Gastrocnemius medialis (tissue), 4 donors: ENCODE measurements around the gene CPSF4L. TPM values are rescaled to one million over a fixed set of nuclear protein-coding genes. Genes with fewer than 3 reads are reported as not detected.

ENCODE experiments used
- ATAC-seq, 2 donors: fragments of 150-250 bp; one replicate each; pipeline ENCODE4 v1.9.1; 2016
- DNase-seq, 2 donors: peaks; one replicate each; pipeline ENCODE4 v3.0.0-alpha.2; 2019
- H3K27ac ChIP-seq, 4 donors: fragments of 200-600 bp; sonication (generic); 1 replicate in 1 of 4; 2 replicates in 3 of 4; pipeline ENCODE4 v1.5.1; 2016 to 2018; ENCODE audit warnings: mild to moderate bottlenecking in 2 of 4, moderate library complexity in 1 of 4
- H3K27me3 ChIP-seq, 3 donors: fragments of 200-600 bp; sonication (generic) in 2 of 3; 1 replicate in 1 of 3; 2 replicates in 2 of 3; pipeline versions ENCODE4 v1.5.1 to v1.6.0; 2016 to 2019; ENCODE audit warnings: mild to moderate bottlenecking in 1 of 3, moderate library complexity in 1 of 3
- H3K36me3 ChIP-seq, 2 donors: fragments of 200-600 bp; sonication (generic) in 1 of 2; one replicate each; pipeline ENCODE4 v1.5.1; 2017 to 2018
- H3K4me1 ChIP-seq, 2 donors: fragments of 200-600 bp; sonication (generic) in 1 of 2; one replicate each; pipeline ENCODE4 v1.5.1; 2016 to 2017; ENCODE audit warnings: mild to moderate bottlenecking in 2 of 2
- H3K4me3 ChIP-seq, 4 donors: fragments of 200-600 bp; sonication (generic) in 3 of 4; 1 replicate in 1 of 4; 2 replicates in 3 of 4; pipeline ENCODE4 v1.5.1; 2016 to 2019; ENCODE audit warnings: mild to moderate bottlenecking in 2 of 4
- H3K9me3 ChIP-seq, 3 donors: fragments of 200-600 bp; sonication (generic) in 2 of 3; 1 replicate in 1 of 3; 2 replicates in 2 of 3; pipeline ENCODE4 v1.5.1; 2016 to 2019
- POLR2A ChIP-seq, 2 donors: fragments of 450-650 bp; IDR thresholded peaks; one replicate each; pipeline ENCODE4 v1.6.1; 2017; ENCODE audit warnings: antibody characterized with exemption in 2 of 2, mild to moderate bottlenecking in 2 of 2, moderate library complexity in 2 of 2
- in situ Hi-C, 4 donors: fragments of 200-750 bp; cut with MboI; loops; one replicate each; pipeline versions ENCODE4 v1.15.0 to v1.8.0; 2017; ENCODE audit warnings: low sequenced_read_pairs in 4 of 4
- intact Hi-C: fragments of 100-400 bp; cut with DNase I; formaldehyde crosslinking; loops from one replicate; pipeline ENCODE4 v1.15.1; 2023; ENCODE audit warnings: low total_unique reads
- total RNA-seq, 4 donors: library from RNA; depleted of rRNA; stranded (reverse); fragments of >200 nt; gene quantifications; one replicate each; pipeline versions ENCODE4 v1.1.0 to v1.2.3, GENCODE V29; 2016
- TF ChIP-seq, protein P1 (sequence below), 5 experiments: fragments of 450-650 bp in 3 of 5; fragments of 200-600 bp in 2 of 5; sonication (generic) in 2 of 5; IDR thresholded peaks in 4 of 5; conservative IDR thresholded peaks in 1 of 5; 1 replicate in 4 of 5; 2 replicates in 1 of 5; pipeline ENCODE4 v1.5.1; 2016 to 2019; ENCODE audit warnings: antibody characterized with exemption in 5 of 5, mild to moderate bottlenecking in 3 of 5, moderate library complexity in 3 of 5

CPSF4L gene
- total RNA-seq, 4 donors from 2014 or later: not detected

DNA sequence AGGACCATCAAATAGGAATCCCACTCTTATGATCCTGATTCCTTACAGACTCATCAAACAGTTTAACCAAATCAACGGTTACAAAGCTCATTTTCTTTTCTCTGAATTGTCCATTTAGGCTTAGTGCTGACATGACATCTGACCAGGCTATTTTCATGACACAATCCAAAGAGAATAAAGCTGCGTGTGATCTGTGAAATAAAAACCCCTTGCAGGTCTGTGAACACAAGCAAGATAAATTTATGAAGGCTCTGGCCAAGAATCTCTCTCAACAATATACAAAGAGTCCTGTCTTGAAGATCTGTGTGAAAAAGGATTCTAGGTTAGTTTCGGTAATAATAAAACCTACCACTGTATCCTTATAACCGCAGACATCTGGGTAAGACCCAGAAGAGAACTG is 46.8 kb downstream of the CPSF4L start:
- TF ChIP-seq, protein P1, sequence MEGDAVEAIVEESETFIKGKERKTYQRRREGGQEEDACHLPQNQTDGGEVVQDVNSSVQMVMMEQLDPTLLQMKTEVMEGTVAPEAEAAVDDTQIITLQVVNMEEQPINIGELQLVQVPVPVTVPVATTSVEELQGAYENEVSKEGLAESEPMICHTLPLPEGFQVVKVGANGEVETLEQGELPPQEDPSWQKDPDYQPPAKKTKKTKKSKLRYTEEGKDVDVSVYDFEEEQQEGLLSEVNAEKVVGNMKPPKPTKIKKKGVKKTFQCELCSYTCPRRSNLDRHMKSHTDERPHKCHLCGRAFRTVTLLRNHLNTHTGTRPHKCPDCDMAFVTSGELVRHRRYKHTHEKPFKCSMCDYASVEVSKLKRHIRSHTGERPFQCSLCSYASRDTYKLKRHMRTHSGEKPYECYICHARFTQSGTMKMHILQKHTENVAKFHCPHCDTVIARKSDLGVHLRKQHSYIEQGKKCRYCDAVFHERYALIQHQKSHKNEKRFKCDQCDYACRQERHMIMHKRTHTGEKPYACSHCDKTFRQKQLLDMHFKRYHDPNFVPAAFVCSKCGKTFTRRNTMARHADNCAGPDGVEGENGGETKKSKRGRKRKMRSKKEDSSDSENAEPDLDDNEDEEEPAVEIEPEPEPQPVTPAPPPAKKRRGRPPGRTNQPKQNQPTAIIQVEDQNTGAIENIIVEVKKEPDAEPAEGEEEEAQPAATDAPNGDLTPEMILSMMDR (IDR thresholded peaks at IDR 0.05 in 4 of 5, conservative IDR thresholded peaks at IDR 0.05 in 1 of 5): no peak
- no peak for TF ChIP-seq POLR2A (IDR thresholded peaks at IDR 0.05)
- H3K36me3 ChIP-seq: peaks cover 0 to 27% of the 10 kb centered on the region in 2 donors
- intact Hi-C loops (no loop called here), in situ Hi-C loops (no loop called here)
- no peaks in the 10 kb centered on the region for H3K4me1 ChIP-seq
- no peaks in the 10 kb centered on the region for H3K9me3 ChIP-seq
- ATAC-seq (no peak), DNase-seq (no peak)
- no peaks in the 10 kb centered on the region for H3K27me3 ChIP-seq
- H3K27ac ChIP-seq: no peak overlapping the region
- H3K4me3 ChIP-seq: no peak overlapping the region

DNA sequence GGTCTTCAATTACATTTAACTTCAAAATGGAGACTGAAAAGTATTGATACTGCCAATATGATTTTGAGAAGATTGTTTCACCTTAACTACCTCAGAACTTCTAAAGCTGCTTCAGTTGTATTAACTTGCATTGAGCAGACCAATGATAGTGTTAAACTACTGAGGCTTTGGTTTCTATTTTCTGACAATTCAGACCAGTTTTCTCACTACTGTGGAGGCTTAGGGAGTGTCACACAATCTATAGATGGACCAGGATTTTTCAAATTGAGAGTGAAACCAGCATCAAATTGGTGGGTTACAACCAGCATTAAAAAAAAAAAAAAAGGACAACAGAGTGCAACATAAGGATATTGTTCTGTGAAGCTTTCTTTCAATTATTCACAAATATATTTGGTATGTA is 47.7 kb downstream of the CPSF4L start:
- in situ Hi-C loops: no loop called here
- no peak for DNase-seq
- no peaks in the 10 kb centered on the region for H3K27me3 ChIP-seq
- H3K4me1 ChIP-seq: no peaks in the 10 kb centered on the region
- H3K4me3 ChIP-seq: no peak overlapping the region
- no peak overlapping the region for H3K27ac ChIP-seq
- H3K36me3 ChIP-seq: peaks cover 0 to 35% of the 10 kb centered on the region in 2 donors
- H3K9me3 ChIP-seq: no peaks in the 10 kb centered on the region
- TF ChIP-seq, protein P1 (IDR thresholded peaks at IDR 0.05 in 4 of 5, conservative IDR thresholded peaks at IDR 0.05 in 1 of 5): no peak
- TF ChIP-seq POLR2A (IDR thresholded peaks at IDR 0.05): no peak
- ATAC-seq: no peak
- intact Hi-C loops: no loop called here

DNA sequence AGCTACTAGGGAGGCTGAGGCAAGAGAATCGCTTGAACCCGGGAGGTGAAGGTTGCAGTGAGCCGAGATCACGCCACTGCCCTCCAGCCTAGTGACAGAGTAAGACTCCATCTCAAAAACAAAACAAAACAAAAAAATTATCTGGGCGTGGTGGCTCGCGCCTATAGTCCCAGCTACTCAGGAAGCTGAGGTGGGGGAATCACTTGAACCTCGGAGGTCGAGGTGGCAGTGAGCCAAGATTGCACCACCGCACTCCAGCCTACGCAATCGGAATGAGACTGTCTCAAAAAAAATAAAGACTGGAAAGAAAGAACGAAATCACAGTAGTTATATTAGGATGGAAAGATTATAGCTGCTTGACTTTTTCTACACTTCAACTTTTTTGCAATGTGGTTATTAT is 49.9 kb downstream of the CPSF4L start:
- H3K27me3 ChIP-seq: no peaks in the 10 kb centered on the region
- peaks cover 0 to 58% of the 10 kb centered on the region in 2 donors for H3K36me3 ChIP-seq
- in situ Hi-C loops: no loop called here
- H3K4me3 ChIP-seq: no peak overlapping the region
- no peak for ATAC-seq
- TF ChIP-seq, protein P1 (IDR thresholded peaks at IDR 0.05 in 4 of 5, conservative IDR thresholded peaks at IDR 0.05 in 1 of 5): no peak
- no peak for TF ChIP-seq POLR2A (IDR thresholded peaks at IDR 0.05)
- peaks cover 0 to 10% of the 10 kb centered on the region in 2 donors for H3K4me1 ChIP-seq
- no peak for DNase-seq
- no peaks in the 10 kb centered on the region for H3K9me3 ChIP-seq
- intact Hi-C loops: no loop called here
- no peak overlapping the region for H3K27ac ChIP-seq

DNA sequence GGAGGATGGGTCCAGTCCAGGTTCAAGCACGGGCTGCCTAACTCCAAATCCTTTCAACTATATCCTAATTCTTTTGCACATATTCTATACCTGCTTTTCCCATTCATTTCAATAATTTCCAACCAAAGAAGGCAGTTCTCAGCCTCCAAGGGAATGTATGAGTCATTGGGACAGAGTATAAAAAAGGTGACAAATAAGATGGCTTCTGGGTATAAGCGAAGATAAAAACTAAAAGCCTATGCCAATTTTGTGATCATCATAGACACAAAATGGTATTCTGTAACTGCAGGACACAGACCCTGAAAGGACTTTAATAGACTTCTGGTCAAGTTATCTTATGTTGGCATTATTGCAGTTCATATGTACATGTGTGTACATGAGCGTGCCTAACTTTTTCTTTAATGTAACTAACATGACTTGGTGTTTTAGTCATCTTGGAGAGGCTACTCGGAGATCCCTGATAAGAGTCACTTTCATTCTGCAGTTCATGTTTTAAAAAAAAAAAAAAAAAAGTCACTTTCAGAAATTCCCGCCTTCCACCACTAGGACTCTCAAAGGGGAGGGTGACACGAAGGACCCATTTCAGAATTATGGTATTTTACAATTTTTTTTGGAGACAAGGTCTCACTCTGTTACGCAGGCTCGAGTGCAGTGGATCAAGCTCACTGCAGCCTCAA is 51.5 kb downstream of the CPSF4L start:
- peaks cover 0 to 60% of the 10 kb centered on the region in 2 donors for H3K36me3 ChIP-seq
- in situ Hi-C loops (no loop called here), intact Hi-C loops (no loop called here)
- TF ChIP-seq POLR2A (IDR thresholded peaks at IDR 0.05): no peak
- TF ChIP-seq, protein P1 (IDR thresholded peaks at IDR 0.05 in 4 of 5, conservative IDR thresholded peaks at IDR 0.05 in 1 of 5): no peak
- ATAC-seq (no peak), DNase-seq (no peak)
- peaks cover 0 to 10% of the 10 kb centered on the region in 2 donors for H3K4me1 ChIP-seq
- H3K27me3 ChIP-seq: no peaks in the 10 kb centered on the region
- H3K9me3 ChIP-seq: no peaks in the 10 kb centered on the region
- H3K27ac ChIP-seq: no peak overlapping the region
- no peak overlapping the region for H3K4me3 ChIP-seq

DNA sequence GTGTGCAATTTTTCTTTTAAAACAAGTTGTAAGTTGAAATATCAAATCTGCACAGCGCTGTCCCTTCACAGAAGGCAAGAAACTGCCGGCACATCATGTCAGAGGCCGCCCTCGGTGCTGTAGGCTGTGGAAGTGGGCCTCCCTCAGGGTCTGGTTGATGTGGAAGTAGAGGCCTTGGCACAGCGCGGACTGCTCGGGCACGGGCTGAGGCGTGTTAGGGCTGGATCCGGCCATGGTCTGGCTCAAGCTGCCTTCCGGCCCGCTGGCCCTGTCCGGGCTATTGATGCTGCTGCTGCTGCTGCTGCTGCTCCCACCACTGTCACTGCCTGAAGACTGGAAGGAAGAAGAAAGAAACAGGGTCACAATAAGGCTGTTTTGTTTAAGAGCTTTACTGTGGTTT is 52.2 kb downstream of the CPSF4L start:
- in situ Hi-C loops: no loop called here
- no peak for TF ChIP-seq POLR2A (IDR thresholded peaks at IDR 0.05)
- no peak for DNase-seq
- intact Hi-C loops: no loop called here
- H3K27ac ChIP-seq: no peak overlapping the region
- no peak for ATAC-seq
- H3K4me1 ChIP-seq: peaks cover 0 to 10% of the 10 kb centered on the region in 2 donors
- no peaks in the 10 kb centered on the region for H3K27me3 ChIP-seq
- peaks cover 0 to 61% of the 10 kb centered on the region in 2 donors for H3K36me3 ChIP-seq
- H3K4me3 ChIP-seq: no peak overlapping the region
- H3K9me3 ChIP-seq: no peaks in the 10 kb centered on the region
